HG03354 (cell line): ENCODE measurements around the gene UCP3.
A peak's percentile ranks its signal among the peaks of the same experiment; 100 is the strongest.

ENCODE experiments used
- ATAC-seq: cut with Tn5 transposase; IDR thresholded peaks from one replicate; pipeline ENCODE4 v1.9.1; 2021; ENCODE audit warnings: mild to moderate bottlenecking; ENCODE audit not compliant: unreplicated experiment, poor library complexity, severe bottlenecking

Gene UCP3

DNA sequence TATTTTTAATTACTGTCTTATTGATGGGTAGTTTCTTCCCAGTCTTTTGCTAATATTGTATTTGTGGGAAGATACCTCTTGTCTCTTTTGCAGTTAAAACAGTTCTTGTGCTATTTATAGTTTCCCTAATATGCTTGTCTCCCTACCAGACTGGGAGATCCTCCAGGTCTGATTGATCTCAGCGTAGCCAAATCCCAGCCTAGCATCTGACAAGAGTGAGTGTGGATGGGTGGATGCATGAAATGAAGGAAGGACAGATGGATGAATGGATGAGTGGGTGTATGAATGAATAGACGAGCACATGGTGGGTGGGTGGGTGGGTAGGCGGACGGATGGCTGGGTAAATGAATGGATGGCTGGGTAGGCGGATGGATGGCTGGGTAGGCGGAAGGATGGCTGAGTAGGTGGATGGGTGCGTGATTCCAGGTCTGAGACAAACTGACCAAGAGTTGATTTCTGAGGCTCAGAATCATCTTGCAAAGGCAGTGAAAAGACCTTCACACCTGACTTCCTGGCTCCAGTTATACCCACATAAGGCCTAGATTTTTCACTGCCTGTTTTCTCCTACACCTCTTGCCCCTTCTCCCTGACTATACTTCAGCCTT, 46.7 kb downstream of the UCP3 start:
- ATAC-seq: no peak

DNA sequence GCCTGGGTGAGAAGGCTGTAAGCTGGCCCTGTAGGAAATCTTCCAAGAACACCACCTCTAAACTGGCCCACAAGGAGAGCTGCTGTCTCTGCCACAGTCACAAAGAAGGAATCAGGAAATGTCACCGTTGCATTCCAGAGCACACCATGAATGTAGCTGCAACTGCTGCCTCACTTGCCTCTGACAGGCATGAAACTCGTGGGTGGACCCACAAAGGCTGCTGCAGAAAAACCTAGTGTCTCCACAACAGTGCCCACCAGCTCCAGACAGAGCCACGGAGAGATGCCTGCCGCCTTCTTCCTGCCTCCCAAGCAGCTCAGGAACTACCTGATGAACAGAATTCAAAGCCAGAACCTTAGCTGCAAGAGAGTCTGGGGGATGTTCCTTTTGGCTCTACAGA, 47.6 kb downstream of the UCP3 start:
- ATAC-seq: no peak

- no peak for ATAC-seq
Observed at GRCh38 chr11:73958521-73959141, 50.3 kb downstream of the UCP3 start.

GRCh38 chr11:73957654-73958361, 51.1 kb downstream of the UCP3 start:
- no peak for ATAC-seq

DNA sequence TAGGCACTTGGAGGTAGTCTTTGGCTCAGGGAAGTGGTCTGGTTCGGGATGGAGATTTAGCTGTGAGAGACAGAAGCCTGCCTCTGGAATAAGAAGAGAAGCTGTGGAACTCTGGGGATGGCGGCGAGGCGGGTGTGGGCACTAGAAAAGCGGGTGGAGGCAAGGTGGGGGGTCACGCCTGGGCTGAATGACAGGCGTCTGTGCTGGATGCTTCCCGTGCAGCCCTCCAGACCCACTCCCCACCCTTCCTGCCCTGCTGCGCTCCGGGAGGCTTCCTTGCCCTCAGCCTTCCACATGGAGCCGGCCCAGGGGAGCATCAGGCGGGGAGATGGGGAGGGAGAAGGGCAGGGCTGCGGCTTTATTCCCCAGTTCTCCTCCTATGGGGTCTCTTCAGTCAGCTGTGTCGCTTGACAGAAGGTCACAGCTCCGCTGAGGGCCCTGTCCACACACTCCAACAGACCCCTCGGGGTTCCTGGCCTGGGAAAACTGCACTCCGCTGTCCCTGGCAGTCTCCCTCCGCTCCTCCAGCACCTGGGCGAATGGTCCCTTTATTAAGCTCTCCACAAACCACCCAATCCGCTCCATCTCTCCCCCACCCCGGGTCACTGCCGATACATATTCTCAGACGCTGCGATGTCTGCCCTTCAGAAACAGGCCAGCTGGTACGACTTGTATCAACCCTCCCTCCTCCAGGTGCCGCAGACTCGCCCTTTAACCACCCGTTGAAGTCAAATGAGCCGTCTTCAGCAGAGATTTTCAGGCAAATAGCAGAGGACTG, 51.8 kb downstream of the UCP3 start:
- no peak for ATAC-seq

DNA sequence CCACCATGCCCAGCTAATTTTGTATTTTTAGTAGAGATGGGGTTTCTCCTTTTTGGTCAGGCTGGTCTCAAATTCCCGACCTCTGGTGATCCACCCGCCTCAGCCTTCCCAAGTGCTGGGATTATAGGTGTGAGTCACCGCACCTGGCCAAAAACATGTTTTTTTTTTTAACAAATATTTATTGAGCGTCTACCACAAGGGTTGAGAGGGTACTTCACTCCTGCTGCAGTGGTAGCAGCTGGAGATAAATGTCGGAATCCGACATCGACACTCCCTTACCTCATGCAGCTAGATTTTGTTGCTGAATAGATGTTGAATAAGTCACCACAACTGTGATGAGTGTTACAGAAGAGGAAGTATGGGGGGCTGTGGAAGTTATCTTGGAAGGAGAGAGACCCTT, 57.1 kb downstream of the UCP3 start:
- ATAC-seq: no peak

DNA sequence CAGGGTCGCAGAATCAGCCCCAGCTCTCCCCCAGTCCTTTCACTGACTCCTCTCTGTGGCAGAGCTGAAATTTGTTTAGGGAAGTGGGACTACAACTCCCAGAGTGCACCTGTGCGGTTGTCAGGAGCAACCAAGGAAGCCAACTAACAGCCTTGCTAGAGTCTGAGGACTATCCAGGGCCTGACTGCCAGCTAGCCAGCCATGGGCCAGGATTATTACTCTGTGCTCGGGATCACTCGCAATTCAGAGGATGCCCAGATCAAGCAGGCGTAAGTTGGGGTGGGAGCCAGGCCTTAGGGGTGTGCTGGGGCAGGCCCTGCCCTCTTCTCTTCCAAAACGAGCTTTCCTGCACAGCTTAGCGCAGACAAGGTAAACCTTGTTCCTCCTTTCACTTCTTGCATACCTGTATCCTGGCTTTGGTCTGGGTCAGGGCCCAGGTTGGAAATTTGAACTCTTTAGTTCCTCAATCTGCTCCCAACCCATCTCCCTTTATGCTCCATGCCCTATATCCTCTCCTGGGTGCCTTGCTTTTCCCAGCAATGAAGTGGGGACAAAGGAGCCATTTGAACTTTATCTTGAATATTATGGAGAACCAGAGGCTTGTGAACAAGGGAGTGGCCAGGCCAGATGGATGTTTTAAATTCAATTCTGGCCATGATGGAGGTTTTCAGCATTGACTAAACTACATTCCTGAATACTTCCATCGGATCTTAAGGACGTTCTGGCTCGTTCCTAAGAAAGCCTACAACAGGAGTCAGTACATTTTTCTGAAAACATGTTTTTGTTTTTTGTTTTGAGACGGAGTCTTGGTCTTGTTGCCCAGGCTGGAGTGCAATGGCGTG, 57.8 kb downstream of the UCP3 start, which contains the start of gene DNAJB13:
Gene DNAJB13 (plus strand): TSS at position 158 of the 842 bp plus-strand sequence. CDS start 44 bp downstream, at position 202.
- peak; percentile 94 for ATAC-seq
